Ramos (cell line): ENCODE results near the gene ZNF506.
"Not testable (repeated sequence)": the region's sequence is repeated elsewhere in the genome, so short reads cannot be mapped to it uniquely, and the experiment has no call there.

Experiments
- in situ Hi-C: fragments of 300-500 bp; cut with MboI; formaldehyde crosslinking; loops from one replicate; pipeline ENCODE4 v1.14.3; 2022; ENCODE audit warnings: low sequenced_read_pairs; ENCODE audit not compliant: unreplicated experiment

Gene ZNF506

GRCh38 chr19:19821366-19821951 is at the start of gene ZNF506:
Gene ZNF506, minus strand, starts transcription at chr19:19821750. Its CDS starts 147 bp downstream, at chr19:19821603.
- in situ Hi-C loops = no loop called here

GRCh38 chr19:19870086-19870485 is 48.5 kb upstream of the ZNF506 start:
- in situ Hi-C loops = not testable (repeated sequence)

GRCh38 chr19:19866611-19867248 is 45.2 kb upstream of the ZNF506 start:
- in situ Hi-C loops = no loop called here

GRCh38 chr19:19865750-19866610 is 44.4 kb upstream of the ZNF506 start, which contains the start of gene ZNF253:
Gene ZNF253, plus strand, starts transcription at chr19:19865882. Its CDS starts 115 bp downstream, at chr19:19865997.
- in situ Hi-C loops = no loop called here

- in situ Hi-C loops = no loop called here
These were observed 39.3 kb upstream of the ZNF506 start for GRCh38 chr19:19860756-19861390.

- in situ Hi-C loops = no loop called here
These were observed 37.2 kb upstream of the ZNF506 start for GRCh38 chr19:19858751-19859150.

- in situ Hi-C loops = not testable (repeated sequence)
These were observed 30.2 kb upstream of the ZNF506 start for GRCh38 chr19:19851740-19852139.

- in situ Hi-C loops = no loop called here
These were observed 27.5 kb upstream of the ZNF506 start for GRCh38 chr19:19849056-19849455.

- in situ Hi-C loops = no loop called here
These were observed 26.2 kb upstream of the ZNF506 start for GRCh38 chr19:19847781-19848180.

GRCh38 chr19:19835560-19836038 is 14.0 kb upstream of the ZNF506 start:
- in situ Hi-C loops = no loop called here

- in situ Hi-C loops = no loop called here
These were observed 5.3 kb upstream of the ZNF506 start for GRCh38 chr19:19826875-19827274.

GRCh38 chr19:19823916-19824315 is 2.4 kb upstream of the ZNF506 start:
- in situ Hi-C loops = no loop called here

- in situ Hi-C loops = not testable (repeated sequence)
These were observed 426 bp upstream of the ZNF506 start for GRCh38 chr19:19821976-19822375.

- in situ Hi-C loops = no loop called here
These were observed 703 bp downstream of the ZNF506 start for GRCh38 chr19:19820774-19821320.

GRCh38 chr19:19817357-19817756 is 4.2 kb downstream of the ZNF506 start:
- in situ Hi-C loops = no loop called here

- in situ Hi-C loops = no loop called here
These were observed 4.9 kb downstream of the ZNF506 start for GRCh38 chr19:19816679-19817078.

GRCh38 chr19:19811999-19812398 is 9.6 kb downstream of the ZNF506 start:
- in situ Hi-C loops = not testable (repeated sequence)

GRCh38 chr19:19805480-19805879 is 16.1 kb downstream of the ZNF506 start:
- in situ Hi-C loops = no loop called here

- in situ Hi-C loops = no loop called here
These were observed 33.5 kb downstream of the ZNF506 start for GRCh38 chr19:19788015-19788414.

- in situ Hi-C loops = not testable (repeated sequence)
These were observed 36.1 kb downstream of the ZNF506 start for GRCh38 chr19:19785476-19785875.
